Astrocyte (in vitro differentiated cells and primary cell): ENCODE data around the gene TIMP2.

ENCODE experiments used
- EZH2 ChIP-seq: IDR thresholded peaks from 2 replicates; pipeline ENCODE4 v1.6.1; 2012; ENCODE audit warnings: mild to moderate bottlenecking, low read length, inconsistent platforms; ENCODE audit not compliant: insufficient read depth
- TF ChIP-seq, protein P1 (sequence below): IDR thresholded peaks from 2 replicates; pipeline ENCODE4 v1.5.1; 2011; ENCODE audit warnings: low read depth, mild to moderate bottlenecking, inconsistent platforms, low read length, moderate library complexity; ENCODE audit not compliant: insufficient read depth

DNA sequence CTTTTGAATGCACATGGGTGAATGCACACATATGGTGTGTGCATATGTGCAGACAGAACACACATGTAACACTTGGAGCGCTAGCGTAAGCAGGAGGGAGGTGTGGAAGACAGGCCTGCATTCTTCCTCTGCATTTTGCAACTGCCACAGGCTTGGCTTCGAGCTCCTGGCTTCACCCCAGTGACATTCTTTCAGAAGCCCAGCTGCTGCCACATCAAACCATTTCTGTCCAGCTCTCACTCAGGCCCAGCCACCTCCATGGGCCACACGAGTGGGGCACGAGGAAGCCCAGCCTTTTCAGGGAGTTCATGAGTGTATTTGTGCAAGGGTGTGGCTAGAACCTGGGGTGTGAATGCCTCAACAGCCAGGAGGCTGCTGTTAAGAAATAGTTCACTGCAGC lies 35.7 kb upstream of the TIMP2 start:
- no peak for TF ChIP-seq EZH2
- TF ChIP-seq, protein P1, sequence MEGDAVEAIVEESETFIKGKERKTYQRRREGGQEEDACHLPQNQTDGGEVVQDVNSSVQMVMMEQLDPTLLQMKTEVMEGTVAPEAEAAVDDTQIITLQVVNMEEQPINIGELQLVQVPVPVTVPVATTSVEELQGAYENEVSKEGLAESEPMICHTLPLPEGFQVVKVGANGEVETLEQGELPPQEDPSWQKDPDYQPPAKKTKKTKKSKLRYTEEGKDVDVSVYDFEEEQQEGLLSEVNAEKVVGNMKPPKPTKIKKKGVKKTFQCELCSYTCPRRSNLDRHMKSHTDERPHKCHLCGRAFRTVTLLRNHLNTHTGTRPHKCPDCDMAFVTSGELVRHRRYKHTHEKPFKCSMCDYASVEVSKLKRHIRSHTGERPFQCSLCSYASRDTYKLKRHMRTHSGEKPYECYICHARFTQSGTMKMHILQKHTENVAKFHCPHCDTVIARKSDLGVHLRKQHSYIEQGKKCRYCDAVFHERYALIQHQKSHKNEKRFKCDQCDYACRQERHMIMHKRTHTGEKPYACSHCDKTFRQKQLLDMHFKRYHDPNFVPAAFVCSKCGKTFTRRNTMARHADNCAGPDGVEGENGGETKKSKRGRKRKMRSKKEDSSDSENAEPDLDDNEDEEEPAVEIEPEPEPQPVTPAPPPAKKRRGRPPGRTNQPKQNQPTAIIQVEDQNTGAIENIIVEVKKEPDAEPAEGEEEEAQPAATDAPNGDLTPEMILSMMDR: no peak
